ENCODE results near the gene UGP2. TPM values are rescaled to one million over a fixed set of nuclear protein-coding genes. Genes with fewer than 3 reads are reported as not detected.
"Not testable (repeated sequence)": the region's sequence is repeated elsewhere in the genome, so short reads cannot be mapped to it uniquely, and the experiment has no call there.

Gene UGP2
- total and polyA plus RNA-seq, 10 of the 15 experiments (the other 5 are each of a cell fraction or from before 2014, with no cell fraction given), result 40.8 to 98.3 (median 76.1) TPM

DNA sequence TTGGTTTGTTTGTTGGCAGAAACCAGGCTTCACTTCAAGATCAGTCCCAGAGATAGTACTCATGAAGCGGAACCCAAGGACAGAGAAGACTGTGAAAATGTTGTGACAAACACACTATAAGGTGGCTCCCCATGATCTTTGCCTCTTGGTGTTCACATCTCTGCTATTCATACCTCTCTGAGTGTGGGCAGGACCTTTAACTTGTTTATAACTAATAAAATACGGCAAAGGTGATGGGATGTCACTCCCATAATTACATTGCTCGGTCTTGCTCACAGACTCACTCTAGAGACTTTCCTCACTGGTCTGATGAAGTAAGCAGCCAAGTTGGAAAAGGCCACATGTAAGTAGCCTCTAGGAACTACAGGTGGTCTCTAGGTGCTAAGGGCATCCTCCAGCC lies 30.6 kb upstream of the UGP2 start:
- DNase-seq (ENCODE audit: low read depth, low spot score) (no peak), ATAC-seq (no peak), FAIRE-seq (no peak)
- intact Hi-C loops (cut with micrococcal nuclease; ENCODE audit: unreplicated experiment), result no loop called here
- ChIA-PET POLR2A (interaction anchor here (0.7 kb wide), 1 partner anchor 640 kb away, joined by 4 read pairs; no protein-coding TSS in a partner anchor), RAD21 (ENCODE audit: unreplicated experiment) (no interaction called here), CTCF (interaction anchor here (0.6 kb wide), 1 partner anchor 38 kb away, joined by 3 read pairs; no protein-coding TSS in a partner anchor), SMC1A (ENCODE audit: uncharacterized antibody, unreplicated experiment) (no interaction called here)
- BruUV-seq (replicated peaks), result no TSS peak
- Histone ChIP-seq H3K4me2 (ENCODE audit: control insufficient read depth, insufficient read depth) (no peak overlapping the region), H3K36me3 (ENCODE audit: control insufficient read depth in 2 of 2, insufficient read depth in 2 of 2, low read length in 1 of 2) (no peaks in the 10 kb centered on the region), H2AFZ (ENCODE audit: control insufficient read depth, low read depth, low read length) (no peak overlapping the region), H3K27ac (ENCODE audit: control insufficient read depth, insufficient read depth) (no peak overlapping the region), H3K4me1 (ENCODE audit: control insufficient read depth, insufficient read depth, low read length) (no peaks in the 10 kb centered on the region), H3K79me2 (ENCODE audit: control insufficient read depth, insufficient read depth, low read length) (no peaks in the 10 kb centered on the region), H3K9ac (ENCODE audit: control insufficient read depth, insufficient read depth, low read length) (no peak overlapping the region), H3K4me3 (no peak overlapping the region), H3K27me3 (replicated peaks in 1 of 2; ENCODE audit: control insufficient read depth in 2 of 2, insufficient read depth in 2 of 2, low read length in 1 of 2) (no peaks in the 10 kb centered on the region), H4K20me1 (ENCODE audit: control insufficient read depth, insufficient read depth) (no peaks in the 10 kb centered on the region), H3K9me3 (replicated peaks; ENCODE audit: control insufficient read depth, insufficient read depth, low read length) (no peaks in the 10 kb centered on the region; the same call in 2 of the 3 replicates)
- TF ChIP-seq PRDM15 (CRISPR knock-in tag; IDR thresholded peaks at IDR 0.05), result no peak
- TF ChIP-seq, protein P1, sequence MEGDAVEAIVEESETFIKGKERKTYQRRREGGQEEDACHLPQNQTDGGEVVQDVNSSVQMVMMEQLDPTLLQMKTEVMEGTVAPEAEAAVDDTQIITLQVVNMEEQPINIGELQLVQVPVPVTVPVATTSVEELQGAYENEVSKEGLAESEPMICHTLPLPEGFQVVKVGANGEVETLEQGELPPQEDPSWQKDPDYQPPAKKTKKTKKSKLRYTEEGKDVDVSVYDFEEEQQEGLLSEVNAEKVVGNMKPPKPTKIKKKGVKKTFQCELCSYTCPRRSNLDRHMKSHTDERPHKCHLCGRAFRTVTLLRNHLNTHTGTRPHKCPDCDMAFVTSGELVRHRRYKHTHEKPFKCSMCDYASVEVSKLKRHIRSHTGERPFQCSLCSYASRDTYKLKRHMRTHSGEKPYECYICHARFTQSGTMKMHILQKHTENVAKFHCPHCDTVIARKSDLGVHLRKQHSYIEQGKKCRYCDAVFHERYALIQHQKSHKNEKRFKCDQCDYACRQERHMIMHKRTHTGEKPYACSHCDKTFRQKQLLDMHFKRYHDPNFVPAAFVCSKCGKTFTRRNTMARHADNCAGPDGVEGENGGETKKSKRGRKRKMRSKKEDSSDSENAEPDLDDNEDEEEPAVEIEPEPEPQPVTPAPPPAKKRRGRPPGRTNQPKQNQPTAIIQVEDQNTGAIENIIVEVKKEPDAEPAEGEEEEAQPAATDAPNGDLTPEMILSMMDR (IDR thresholded peaks at IDR 0.05 in 2 of 3, conservative IDR thresholded peaks at IDR 0.05 in 1 of 3; ENCODE audit: control insufficient read depth in 2 of 3, extremely low read depth in 1 of 3, insufficient read depth in 1 of 3, low read depth in 3 of 3, low read length in 3 of 3), result no peak
- in situ Hi-C loops (cut with MboI), result no loop called here
- WGBS (ENCODE audit: insufficient coverage, insufficient replicate concordance, low lambda C conversion rate, missing lambda C conversion rate), result 87% methylated on average over 3 of the region's 3 CpGs

- H3K36me3 ChIP-seq (ENCODE audit: control insufficient read depth in 2 of 2, insufficient read depth in 2 of 2, low read length in 1 of 2); H3K27ac ChIP-seq (ENCODE audit: control insufficient read depth, insufficient read depth); intact Hi-C loops (cut with micrococcal nuclease; ENCODE audit: unreplicated experiment); CTCF ChIA-PET; H3K4me3 ChIP-seq; H3K27me3 ChIP-seq (replicated peaks in 1 of 2; ENCODE audit: control insufficient read depth in 2 of 2, insufficient read depth in 2 of 2, low read length in 1 of 2); POLR2A ChIA-PET; H2AFZ ChIP-seq (ENCODE audit: control insufficient read depth, low read depth, low read length); FAIRE-seq; in situ Hi-C loops (cut with MboI); H4K20me1 ChIP-seq (ENCODE audit: control insufficient read depth, insufficient read depth); H3K9ac ChIP-seq (ENCODE audit: control insufficient read depth, insufficient read depth, low read length); BruUV-seq (replicated peaks); DNase-seq (ENCODE audit: low read depth, low spot score); H3K79me2 ChIP-seq (ENCODE audit: control insufficient read depth, insufficient read depth, low read length); SMC1A ChIA-PET (ENCODE audit: uncharacterized antibody, unreplicated experiment); H3K9me3 ChIP-seq (replicated peaks; ENCODE audit: control insufficient read depth, insufficient read depth, low read length); H3K4me1 ChIP-seq (ENCODE audit: control insufficient read depth, insufficient read depth, low read length); ATAC-seq; H3K4me2 ChIP-seq (ENCODE audit: control insufficient read depth, insufficient read depth): not testable (repeated sequence)
- WGBS (ENCODE audit: insufficient coverage, insufficient replicate concordance, low lambda C conversion rate, missing lambda C conversion rate), result 77% methylated on average over 7 of the region's 7 CpGs
- RAD21 ChIA-PET (ENCODE audit: unreplicated experiment), result interaction anchor here (0.6 kb wide), 1 partner anchor 226 kb away, joined by 4 read pairs; no protein-coding TSS in a partner anchor
Measured at GRCh38 chr2:63811870-63812269, 29.8 kb upstream of the UGP2 start.
